ENCODE results near the gene TACC2.

TACC2 gene

GRCh38 chr10:122259075-122259466 is 270.1 kb downstream of the TACC2 start:
- H3K9me3 ChIP-seq (ENCODE audit: insufficient read depth, low read length), result 0 out of 2 replicates have a peak, but pooled peaks cover 5% of the 10 kb centered on the region
- H3K4me2 ChIP-seq (ENCODE audit: low read depth, low read length, poor library complexity, severe bottlenecking), result no peak overlapping the region
- H3F3A ChIP-seq (ENCODE audit: insufficient read depth), result no peaks in the 10 kb centered on the region
- TF ChIP-seq EZH2phosphoT487 (conservative IDR thresholded peaks at IDR 0.05; ENCODE audit: low read length) (no peak), CTCF (IDR thresholded peaks at IDR 0.05; ENCODE audit: insufficient read depth, low read length, poor library complexity, severe bottlenecking) (no peak)
- no peaks in the 10 kb centered on the region for H3K79me2 ChIP-seq (ENCODE audit: insufficient read depth, low read length)
- H4K20me1 ChIP-seq (ENCODE audit: low read depth, low read length), result no peaks in the 10 kb centered on the region
- H3K36me3 ChIP-seq (ENCODE audit: low read length), result no peaks in the 10 kb centered on the region
- no peak overlapping the region for H3K9ac ChIP-seq (ENCODE audit: low read length)
- no peak overlapping the region for H2AFZ ChIP-seq (ENCODE audit: low read depth, low read length, severe bottlenecking)
- H3K4me3 ChIP-seq (ENCODE audit: insufficient read depth, low read length, poor library complexity, severe bottlenecking), result no peak overlapping the region
- H3K9me2 ChIP-seq (replicated peaks; ENCODE audit: insufficient read depth, low read length), result no peaks in the 10 kb centered on the region
- no peak overlapping the region for H3K27ac ChIP-seq (ENCODE audit: low read depth, low read length)
- H3K27me3 ChIP-seq (ENCODE audit: low read length), result no peaks in the 10 kb centered on the region

GRCh38 chr10:122261584-122261983 is 272.6 kb downstream of the TACC2 start:
- Histone ChIP-seq H3K27me3 (ENCODE audit: low read length) (no peaks in the 10 kb centered on the region), H4K20me1 (ENCODE audit: low read depth, low read length) (no peaks in the 10 kb centered on the region), H3K4me2 (ENCODE audit: low read depth, low read length, poor library complexity, severe bottlenecking) (no peak overlapping the region), H3K9ac (ENCODE audit: low read length) (no peak overlapping the region), H3F3A (ENCODE audit: insufficient read depth) (no peaks in the 10 kb centered on the region), H3K9me2 (replicated peaks; ENCODE audit: insufficient read depth, low read length) (no peaks in the 10 kb centered on the region), H3K79me2 (ENCODE audit: insufficient read depth, low read length) (no peaks in the 10 kb centered on the region), H3K36me3 (ENCODE audit: low read length) (no peaks in the 10 kb centered on the region), H2AFZ (ENCODE audit: low read depth, low read length, severe bottlenecking) (no peak overlapping the region), H3K27ac (ENCODE audit: low read depth, low read length) (no peak overlapping the region), H3K4me3 (ENCODE audit: insufficient read depth, low read length, poor library complexity, severe bottlenecking) (no peak overlapping the region), H3K9me3 (ENCODE audit: insufficient read depth, low read length) (0 out of 2 replicates have a peak, but pooled peaks cover 5% of the 10 kb centered on the region)
- TF ChIP-seq EZH2phosphoT487 (conservative IDR thresholded peaks at IDR 0.05; ENCODE audit: low read length) (no peak), CTCF (IDR thresholded peaks at IDR 0.05; ENCODE audit: insufficient read depth, low read length, poor library complexity, severe bottlenecking) (no peak)

DNA sequence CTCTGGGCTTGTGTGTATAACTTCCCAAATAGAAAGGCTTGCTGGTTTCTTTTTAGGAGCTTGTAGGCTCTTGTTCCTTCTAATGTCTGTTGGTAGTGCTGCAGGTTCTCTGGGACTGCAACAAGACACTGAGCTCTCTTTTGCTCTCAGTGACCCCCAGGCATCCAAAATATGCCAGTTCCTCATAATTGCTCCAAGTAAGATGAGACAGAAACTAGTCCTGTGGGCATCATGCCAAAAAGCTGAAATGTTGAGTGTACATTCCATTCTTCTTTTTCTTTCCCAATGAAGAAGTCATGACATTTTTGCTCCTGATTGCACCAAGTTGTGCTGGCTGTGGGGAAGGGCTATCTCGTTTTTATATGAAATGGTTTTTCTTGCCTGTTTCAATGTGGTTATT is 275.0 kb downstream of the TACC2 start:
- no peak for TF ChIP-seq CTCF (IDR thresholded peaks at IDR 0.05; ENCODE audit: insufficient read depth, low read length, poor library complexity, severe bottlenecking)
- TF ChIP-seq EZH2phosphoT487 (conservative IDR thresholded peaks at IDR 0.05; ENCODE audit: low read length), result no peak
- Histone ChIP-seq H3K36me3 (ENCODE audit: low read length) (no peaks in the 10 kb centered on the region), H3K4me3 (ENCODE audit: insufficient read depth, low read length, poor library complexity, severe bottlenecking) (no peak overlapping the region), H3K9ac (ENCODE audit: low read length) (no peak overlapping the region), H4K20me1 (ENCODE audit: low read depth, low read length) (no peaks in the 10 kb centered on the region), H3K27ac (ENCODE audit: low read depth, low read length) (no peak overlapping the region), H3F3A (ENCODE audit: insufficient read depth) (no peaks in the 10 kb centered on the region), H3K27me3 (ENCODE audit: low read length) (no peaks in the 10 kb centered on the region), H2AFZ (ENCODE audit: low read depth, low read length, severe bottlenecking) (no peak overlapping the region), H3K4me2 (ENCODE audit: low read depth, low read length, poor library complexity, severe bottlenecking) (no peak overlapping the region), H3K9me3 (ENCODE audit: insufficient read depth, low read length) (0 out of 2 replicates have a peak, but pooled peaks cover 5% of the 10 kb centered on the region), H3K9me2 (replicated peaks; ENCODE audit: insufficient read depth, low read length) (no peaks in the 10 kb centered on the region), H3K79me2 (ENCODE audit: insufficient read depth, low read length) (no peaks in the 10 kb centered on the region)
